Transverse colon (tissue), 4 donors: ENCODE results near the gene SLK. TPM values are rescaled to one million over a fixed set of nuclear protein-coding genes. Genes with fewer than 3 reads are reported as not detected.

Source experiments
- DNase-seq: peaks from one replicate; pipeline ENCODE4 v3.0.0-alpha.2; 2019
- H3K27ac ChIP-seq, 4 donors: fragments of 200-600 bp; sonication (generic); 2 replicates each; pipeline ENCODE4 v1.5.1; 2016 to 2018; ENCODE audit warnings: inconsistent platforms in 4 of 4
- H3K27me3 ChIP-seq: fragments of 200-600 bp; sonication (generic); 2 replicates; pipeline ENCODE4 v1.5.1; 2017; ENCODE audit warnings: inconsistent platforms
- H3K36me3 ChIP-seq, 4 donors: fragments of 200-600 bp; sonication (generic); 2 replicates each; pipeline ENCODE4 v1.5.1; 2017 to 2019; ENCODE audit warnings: inconsistent platforms in 4 of 4
- H3K4me1 ChIP-seq, 4 donors: fragments of 200-600 bp; sonication (generic); 2 replicates each; pipeline ENCODE4 v1.5.1; 2017 to 2020; ENCODE audit warnings: inconsistent platforms in 4 of 4
- H3K4me3 ChIP-seq, 4 donors: fragments of 200-600 bp; sonication (generic); 1 replicate in 1 of 4; 2 replicates in 3 of 4; pipeline versions ENCODE4 v1.5.1 to v1.6.1; 2017 to 2019; ENCODE audit warnings: inconsistent platforms in 4 of 4
- H3K9me3 ChIP-seq, 2 donors: fragments of 200-600 bp; sonication (generic); 2 replicates each; pipeline ENCODE4 v1.5.1; 2017 to 2019; ENCODE audit warnings: inconsistent platforms in 2 of 2
- CTCF ChIP-seq, 5 experiments: fragments of 200-600 bp in 3 of 5; fragments of 450-650 bp in 2 of 5; sonication (generic) in 3 of 5; IDR thresholded peaks; 1 replicate in 2 of 5; 2 replicates in 3 of 5; pipeline ENCODE4 v1.5.1; 2016 to 2017; ENCODE audit warnings: antibody characterized with exemption in 5 of 5, inconsistent platforms in 3 of 5, mild to moderate bottlenecking in 2 of 5, moderate library complexity in 1 of 5
- EP300 ChIP-seq: sonication (generic); formaldehyde crosslinking; IDR thresholded peaks from one replicate; pipeline ENCODE4 v1.6.1; 2017; ENCODE audit warnings: antibody characterized with exemption, low read depth
- POLR2A ChIP-seq: fragments of 450-650 bp; IDR thresholded peaks from one replicate; pipeline ENCODE4 v1.6.1; 2016; ENCODE audit warnings: antibody characterized with exemption, mild to moderate bottlenecking, moderate library complexity
- POLR2AphosphoS5 ChIP-seq, 3 donors: sonication (generic); formaldehyde crosslinking; IDR thresholded peaks; one replicate each; pipeline ENCODE4 v1.6.1; 2016; ENCODE audit warnings: antibody characterized with exemption in 3 of 3
- WGBS, 2 donors: methylation state at CpG; one replicate each; pipeline ENCODE4 v1.1.5; 2018; ENCODE audit warnings: low coverage in 1 of 2; 5-methylcytosine and 5-hydroxymethylcytosine counted together
- in situ Hi-C, 4 donors: fragments of 200-750 bp; cut with MboI; loops; one replicate each; pipeline versions ENCODE4 v1.15.0 to v1.15.1; 2017; ENCODE audit warnings: low sequenced_read_pairs in 3 of 4, low pct_ligation_motif_present in 1 of 4, low pct_unique_long_range_greater_than_20kb in 1 of 4
- intact Hi-C: fragments of 100-400 bp; cut with DNase I; formaldehyde crosslinking; loops from one replicate; pipeline ENCODE4 v1.15.1; 2023; ENCODE audit warnings: low total_unique reads
- total RNA-seq, 4 donors: library from RNA; depleted of rRNA; stranded (reverse); fragments of >200 nt; gene quantifications; one replicate each; pipeline ENCODE4 v1.1.0, GENCODE V29; 2016

Gene SLK
- total RNA-seq, 4 donors from 2014 or later: 33.2 to 76.4 (median 55.7) TPM

- in situ Hi-C loops: loop anchor here in 1 of 4 donors (10.0 kb wide), 1 partner anchor 91 kb away; no protein-coding TSS in a partner anchor
- no peak overlapping the region for H3K4me3 ChIP-seq
- intact Hi-C loops: no loop called here
- no peaks in the 10 kb centered on the region for H3K27me3 ChIP-seq
- no peaks in the 10 kb centered on the region for H3K9me3 ChIP-seq
- H3K36me3 ChIP-seq: peaks cover 0 to 2% (median 0%) of the 10 kb centered on the region in 4 donors
- no peak for DNase-seq
- H3K4me1 ChIP-seq: peaks cover 0 to 61% (median 19%) of the 10 kb centered on the region in 4 donors
- TF ChIP-seq POLR2AphosphoS5 (IDR thresholded peaks at IDR 0.05): no peak
- no peak for TF ChIP-seq EP300
- no peak for TF ChIP-seq CTCF (IDR thresholded peaks at IDR 0.05)
- no peak for TF ChIP-seq POLR2A
- no peak overlapping the region for H3K27ac ChIP-seq
Observed at GRCh38 chr10:103985726-103986125, 18.8 kb downstream of the SLK start.

GRCh38 chr10:103986360-103986759 is 19.4 kb downstream of the SLK start:
- Histone ChIP-seq H3K4me1 (peaks cover 0 to 59% (median 19%) of the 10 kb centered on the region in 4 donors), H3K27me3 (no peaks in the 10 kb centered on the region), H3K27ac (no peak overlapping the region), H3K4me3 (no peak overlapping the region), H3K36me3 (peaks cover 0 to 7% (median 0%) of the 10 kb centered on the region in 4 donors), H3K9me3 (no peaks in the 10 kb centered on the region)
- in situ Hi-C loops (loop anchor here in 1 of 4 donors (10.0 kb wide), 1 partner anchor 92 kb away; no protein-coding TSS in a partner anchor), intact Hi-C loops (no loop called here)
- DNase-seq: no peak
- TF ChIP-seq POLR2A (no peak), EP300 (no peak), CTCF (IDR thresholded peaks at IDR 0.05) (no peak), POLR2AphosphoS5 (IDR thresholded peaks at IDR 0.05) (no peak)
- 61 to 91% methylated on average over 6 to 7 of the region's 7 CpGs for WGBS, 2 donors

- Histone ChIP-seq H3K9me3 (no peaks in the 10 kb centered on the region), H3K36me3 (peaks cover 0 to 22% (median 9%) of the 10 kb centered on the region in 4 donors), H3K27me3 (no peaks in the 10 kb centered on the region), H3K4me1 (peaks cover 0 to 32% (median 10%) of the 10 kb centered on the region in 4 donors), H3K4me3 (no peak overlapping the region), H3K27ac (peak overlapping the region in 1 of 4 donors; percentile 12)
- intact Hi-C loops: no loop called here
- in situ Hi-C loops: no loop called here
- no peak for DNase-seq
- TF ChIP-seq CTCF (IDR thresholded peaks at IDR 0.05) (no peak), POLR2AphosphoS5 (IDR thresholded peaks at IDR 0.05) (no peak), POLR2A (no peak), EP300 (no peak)
- WGBS, 2 donors: 62 to 68% methylated on average over 3 of the region's 3 CpGs
Observed at GRCh38 chr10:103990121-103990520, 23.2 kb downstream of the SLK start.

- 75 to 78% methylated on average over 1 of the region's 1 CpG for WGBS, 2 donors
- intact Hi-C loops: no loop called here
Observed at GRCh38 chr10:103990531-103990930, 23.6 kb downstream of the SLK start.

More at GRCh38 chr10:103990531-103990930, 23.6 kb downstream of the SLK start:
- Histone ChIP-seq H3K27me3 (no peaks in the 10 kb centered on the region), H3K36me3 (peaks cover 0 to 22% (median 9%) of the 10 kb centered on the region in 4 donors), H3K27ac (no peak overlapping the region), H3K4me3 (no peak overlapping the region), H3K4me1 (peaks cover 0 to 27% (median 8%) of the 10 kb centered on the region in 4 donors), H3K9me3 (no peaks in the 10 kb centered on the region)
- TF ChIP-seq POLR2A (no peak), POLR2AphosphoS5 (IDR thresholded peaks at IDR 0.05) (no peak), EP300 (no peak)
- no peak for DNase-seq
- in situ Hi-C loops: no loop called here
